Sigmoid colon (tissue), 7 donors: ENCODE results near the gene TRIML1. TPM values are rescaled to one million over a fixed set of nuclear protein-coding genes. Genes with fewer than 3 reads are reported as not detected.

Experiments used
- DNase-seq: peaks from one replicate; pipeline ENCODE4 v3.0.0-alpha.2; 2019
- H3K27ac ChIP-seq, 4 donors: fragments of 200-600 bp; sonication (generic); one replicate each; pipeline ENCODE4 v1.5.1; 2016 to 2019; ENCODE audit warnings: mild to moderate bottlenecking in 1 of 4
- H3K27me3 ChIP-seq, 3 donors: fragments of 200-600 bp; sonication (generic); one replicate each; pipeline ENCODE4 v1.5.1; 2019; ENCODE audit warnings: mild to moderate bottlenecking in 1 of 3
- H3K36me3 ChIP-seq, 4 donors: fragments of 200-600 bp; sonication (generic); one replicate each; pipeline ENCODE4 v1.5.1; 2016 to 2019
- H3K4me1 ChIP-seq, 4 donors: fragments of 200-600 bp; sonication (generic); one replicate each; pipeline ENCODE4 v1.5.1; 2017 to 2019
- H3K4me3 ChIP-seq, 4 donors: fragments of 200-600 bp; sonication (generic); one replicate each; pipeline ENCODE4 v1.5.1; 2017 to 2019; ENCODE audit warnings: mild to moderate bottlenecking in 2 of 4, moderate library complexity in 1 of 4
- H3K9me3 ChIP-seq, 4 donors: fragments of 200-600 bp in 3 of 4; sonication (generic) in 3 of 4; one replicate each; pipeline versions ENCODE4 v1.5.1 to v1.6.1; 2013 to 2019
- EP300 ChIP-seq, 4 donors: sonication (generic); formaldehyde crosslinking; IDR thresholded peaks; one replicate each; pipeline ENCODE4 v1.6.1; 2017; ENCODE audit warnings: antibody characterized with exemption in 4 of 4
- POLR2A ChIP-seq, 2 donors: fragments of 450-650 bp; IDR thresholded peaks; one replicate each; pipeline ENCODE4 v1.6.1; 2016; ENCODE audit warnings: antibody characterized with exemption in 2 of 2, mild to moderate bottlenecking in 2 of 2, moderate library complexity in 2 of 2
- POLR2AphosphoS5 ChIP-seq, 4 donors: sonication (generic); formaldehyde crosslinking; IDR thresholded peaks; one replicate each; pipeline ENCODE4 v1.6.1; 2017; ENCODE audit warnings: antibody characterized with exemption in 4 of 4
- WGBS, 2 donors: extraction: QIAGEN DNeasy Blood & Tissue Kit; methylation state at CpG; one replicate each; pipeline ENCODE4 v1.1.7; 2013; 5-methylcytosine and 5-hydroxymethylcytosine counted together
- intact Hi-C: fragments of 100-400 bp; cut with DNase I; formaldehyde crosslinking; loops from one replicate; pipeline ENCODE4 v1.15.1; 2023
- polyA plus RNA-seq, 3 donors: library from polyadenylated mRNA; stranded (reverse); fragments of 200-250 nt; gene quantifications; one replicate each; pipeline ENCODE4 v1.2.3, GENCODE V29; 2013
- total RNA-seq, 4 donors: library from RNA; depleted of rRNA; stranded (reverse); fragments of >200 nt; gene quantifications; one replicate each; pipeline ENCODE4 v1.1.0, GENCODE V29; 2016
- TF ChIP-seq, protein P1 (sequence below), 4 experiments: fragments of 450-650 bp in 3 of 4; fragments of 200-600 bp in 1 of 4; IDR thresholded peaks; one replicate each; pipeline ENCODE4 v1.5.1; 2016 to 2019; ENCODE audit warnings: antibody characterized with exemption in 4 of 4, mild to moderate bottlenecking in 3 of 4, moderate library complexity in 2 of 4
- donor health status: healthy with polysubstance abuse.
- donor health status: Bipolar disorder and iron deficiency.
- donor health status: healthy.

TRIML1 gene
- total and polyA plus RNA-seq, 7 donors = not detected

DNA sequence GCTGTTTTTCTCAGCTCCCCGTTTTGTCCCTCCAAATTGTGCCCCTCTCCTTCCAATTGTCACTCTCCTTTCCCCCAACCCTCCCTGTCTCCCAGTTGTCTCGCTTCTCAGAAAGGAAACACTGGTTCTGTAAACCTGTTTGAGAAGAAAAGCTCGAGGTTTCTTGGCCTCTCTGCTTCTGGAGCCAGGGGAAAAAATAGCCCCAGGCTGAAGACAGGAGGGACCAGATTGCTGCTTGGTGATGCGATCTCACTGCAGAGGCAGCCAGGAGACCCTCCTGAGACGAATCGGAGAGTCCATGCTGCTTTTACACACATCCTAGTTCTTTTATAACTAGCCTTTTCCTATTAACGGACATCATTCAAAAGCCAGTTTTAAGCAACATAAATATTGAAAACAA lies 21.2 kb downstream of the TRIML1 start:
- no peaks in the 10 kb centered on the region for H3K36me3 ChIP-seq
- H3K27ac ChIP-seq = no peak overlapping the region
- H3K4me3 ChIP-seq = no peak overlapping the region
- H3K4me1 ChIP-seq = no peaks in the 10 kb centered on the region
- no peak for TF ChIP-seq POLR2A (IDR thresholded peaks at IDR 0.05)
- TF ChIP-seq EP300 (IDR thresholded peaks at IDR 0.05) = no peak
- no peak for TF ChIP-seq POLR2AphosphoS5 (IDR thresholded peaks at IDR 0.05)
- TF ChIP-seq, protein P1, sequence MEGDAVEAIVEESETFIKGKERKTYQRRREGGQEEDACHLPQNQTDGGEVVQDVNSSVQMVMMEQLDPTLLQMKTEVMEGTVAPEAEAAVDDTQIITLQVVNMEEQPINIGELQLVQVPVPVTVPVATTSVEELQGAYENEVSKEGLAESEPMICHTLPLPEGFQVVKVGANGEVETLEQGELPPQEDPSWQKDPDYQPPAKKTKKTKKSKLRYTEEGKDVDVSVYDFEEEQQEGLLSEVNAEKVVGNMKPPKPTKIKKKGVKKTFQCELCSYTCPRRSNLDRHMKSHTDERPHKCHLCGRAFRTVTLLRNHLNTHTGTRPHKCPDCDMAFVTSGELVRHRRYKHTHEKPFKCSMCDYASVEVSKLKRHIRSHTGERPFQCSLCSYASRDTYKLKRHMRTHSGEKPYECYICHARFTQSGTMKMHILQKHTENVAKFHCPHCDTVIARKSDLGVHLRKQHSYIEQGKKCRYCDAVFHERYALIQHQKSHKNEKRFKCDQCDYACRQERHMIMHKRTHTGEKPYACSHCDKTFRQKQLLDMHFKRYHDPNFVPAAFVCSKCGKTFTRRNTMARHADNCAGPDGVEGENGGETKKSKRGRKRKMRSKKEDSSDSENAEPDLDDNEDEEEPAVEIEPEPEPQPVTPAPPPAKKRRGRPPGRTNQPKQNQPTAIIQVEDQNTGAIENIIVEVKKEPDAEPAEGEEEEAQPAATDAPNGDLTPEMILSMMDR (IDR thresholded peaks at IDR 0.05) = no peak
- no peaks in the 10 kb centered on the region for H3K9me3 ChIP-seq
- DNase-seq = no peak
- no peaks in the 10 kb centered on the region for H3K27me3 ChIP-seq
- WGBS, 2 donors = 78% methylated on average over 7 of the region's 7 CpGs
- intact Hi-C loops = no loop called here

DNA sequence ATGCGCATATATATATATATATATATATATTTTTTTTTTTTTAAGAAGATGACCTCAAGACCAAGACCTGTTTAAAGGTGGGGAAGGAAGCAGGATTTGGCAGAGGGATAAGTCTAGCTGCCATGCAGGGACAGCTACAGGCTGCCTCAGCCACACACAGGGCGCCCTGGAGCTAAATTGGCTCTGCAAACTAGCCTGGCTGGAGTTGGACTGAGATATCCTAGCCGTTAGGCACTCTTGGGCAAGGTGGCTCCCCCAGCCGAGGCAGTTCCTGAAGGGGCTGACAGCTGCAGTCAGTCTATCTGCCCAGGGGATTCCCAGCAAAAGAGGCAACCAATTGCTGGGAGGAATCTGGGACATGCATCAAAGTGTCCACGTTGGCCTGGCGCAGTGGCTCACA lies 21.9 kb downstream of the TRIML1 start:
- no peak for TF ChIP-seq EP300 (IDR thresholded peaks at IDR 0.05)
- TF ChIP-seq POLR2A (IDR thresholded peaks at IDR 0.05) = no peak
- no peak for TF ChIP-seq POLR2AphosphoS5 (IDR thresholded peaks at IDR 0.05)
- TF ChIP-seq, protein P1 (IDR thresholded peaks at IDR 0.05) = no peak
- intact Hi-C loops = no loop called here
- Histone ChIP-seq H3K36me3 (no peaks in the 10 kb centered on the region), H3K27ac (no peak overlapping the region), H3K4me1 (no peaks in the 10 kb centered on the region), H3K27me3 (no peaks in the 10 kb centered on the region), H3K4me3 (no peak overlapping the region), H3K9me3 (peaks cover 0 to 4% (median 0%) of the 10 kb centered on the region in 4 donors)
- WGBS, 2 donors = 78% methylated on average over 6 of the region's 6 CpGs
- DNase-seq = no peak

DNA sequence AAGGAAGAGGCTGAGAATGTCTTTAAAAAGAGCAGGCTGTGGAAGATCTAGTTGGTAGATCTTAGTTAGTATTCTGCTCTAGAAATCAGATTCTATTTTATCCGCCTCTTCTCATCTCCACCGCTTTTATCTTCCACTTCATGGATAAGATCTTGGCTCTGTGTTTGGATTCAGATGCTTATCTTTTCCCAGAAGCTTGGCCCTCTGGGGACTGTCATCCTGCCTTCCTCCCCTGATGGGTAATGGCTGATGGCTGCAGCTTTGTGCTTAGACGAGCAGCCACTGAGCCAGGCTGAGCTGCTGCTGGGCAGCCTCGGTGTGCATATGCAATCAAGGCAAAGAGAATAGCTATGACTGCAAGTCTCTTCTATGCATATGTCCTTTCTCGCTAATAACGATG lies 23.5 kb downstream of the TRIML1 start:
- 83 to 87% methylated on average over 6 of the region's 6 CpGs for WGBS, 2 donors
- Histone ChIP-seq H3K27ac (no peak overlapping the region), H3K36me3 (no peaks in the 10 kb centered on the region), H3K4me3 (no peak overlapping the region), H3K9me3 (peaks cover 0 to 7% (median 0%) of the 10 kb centered on the region in 4 donors), H3K4me1 (no peaks in the 10 kb centered on the region), H3K27me3 (no peaks in the 10 kb centered on the region)
- TF ChIP-seq EP300 (IDR thresholded peaks at IDR 0.05) (no peak), POLR2A (IDR thresholded peaks at IDR 0.05) (no peak), POLR2AphosphoS5 (IDR thresholded peaks at IDR 0.05) (no peak)
- TF ChIP-seq, protein P1 (IDR thresholded peaks at IDR 0.05) = no peak
- intact Hi-C loops = no loop called here
- no peak for DNase-seq

DNA sequence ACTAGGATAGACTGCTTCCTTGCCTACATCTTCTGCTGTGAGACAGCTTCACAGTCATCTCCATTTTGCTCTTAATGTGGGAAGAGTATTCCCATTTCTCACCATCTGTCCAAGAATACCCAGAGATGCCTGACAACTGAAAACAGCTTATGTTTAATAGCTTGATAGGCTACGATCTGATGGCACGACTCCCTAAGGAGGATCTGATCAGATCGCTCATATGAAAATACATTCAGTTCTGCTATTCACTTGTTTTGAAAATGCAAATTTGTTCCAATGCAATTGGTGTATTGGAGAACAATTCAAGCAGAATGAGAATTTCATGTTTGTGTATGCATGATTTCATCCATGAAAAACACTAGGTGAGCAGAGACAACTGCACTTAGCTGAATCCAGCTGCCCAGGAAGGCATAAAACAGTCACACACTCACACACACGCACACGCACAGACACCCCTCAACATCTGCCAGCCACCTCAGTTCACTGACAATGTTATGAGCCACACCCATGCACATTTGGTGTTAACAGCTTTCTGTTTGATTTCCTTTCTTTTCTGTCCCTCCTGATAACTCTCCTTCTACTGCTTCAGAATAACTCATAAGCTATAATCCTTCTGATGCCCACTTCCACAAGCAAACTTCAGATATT lies 29.6 kb downstream of the TRIML1 start:
- Histone ChIP-seq H3K36me3 (no peaks in the 10 kb centered on the region), H3K27me3 (no peaks in the 10 kb centered on the region), H3K27ac (no peak overlapping the region), H3K4me3 (no peak overlapping the region), H3K9me3 (peaks cover 0 to 7% (median 0%) of the 10 kb centered on the region in 4 donors), H3K4me1 (no peaks in the 10 kb centered on the region)
- WGBS, 2 donors = 54 to 72% methylated on average over 5 of the region's 5 CpGs
- intact Hi-C loops = no loop called here
- no peak for DNase-seq
- TF ChIP-seq POLR2AphosphoS5 (IDR thresholded peaks at IDR 0.05) = no peak
- TF ChIP-seq POLR2A (IDR thresholded peaks at IDR 0.05) = no peak

DNA sequence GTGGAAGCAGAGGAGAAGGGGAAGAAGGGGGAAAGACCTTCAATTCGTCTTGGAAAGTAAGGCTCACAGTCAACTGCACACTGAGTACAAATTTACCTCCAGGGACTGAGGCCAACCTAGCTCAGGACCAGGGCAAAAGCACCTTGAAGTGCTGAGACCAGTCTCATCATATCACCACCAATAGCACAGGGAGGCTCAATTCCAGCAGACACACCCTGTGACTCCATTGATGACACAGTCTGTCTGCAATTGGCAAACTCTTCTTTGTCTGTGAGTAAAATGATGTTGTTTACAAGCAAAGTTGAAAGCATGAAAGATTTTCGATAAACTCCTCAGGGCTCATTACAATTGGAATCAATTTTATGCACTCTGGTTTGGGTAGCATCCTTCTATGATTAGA lies 32.3 kb downstream of the TRIML1 start:
- no peaks in the 10 kb centered on the region for H3K36me3 ChIP-seq

More for the DNA sequence above, 32.3 kb downstream of the TRIML1 start:
- no peaks in the 10 kb centered on the region for H3K9me3 ChIP-seq
- DNase-seq = no peak
- H3K4me1 ChIP-seq = no peaks in the 10 kb centered on the region
- TF ChIP-seq, protein P1 (IDR thresholded peaks at IDR 0.05) = no peak
- no peak for TF ChIP-seq POLR2A (IDR thresholded peaks at IDR 0.05)
- TF ChIP-seq EP300 (IDR thresholded peaks at IDR 0.05) = no peak
- TF ChIP-seq POLR2AphosphoS5 (IDR thresholded peaks at IDR 0.05) = no peak
- 75 to 87% methylated on average over 2 of the region's 2 CpGs for WGBS, 2 donors
- no peak overlapping the region for H3K27ac ChIP-seq
- H3K4me3 ChIP-seq = no peak overlapping the region
- no peaks in the 10 kb centered on the region for H3K27me3 ChIP-seq
- intact Hi-C loops = no loop called here
